ENCODE measurements around the gene MRPL55. TPM values are rescaled to one million over a fixed set of nuclear protein-coding genes. Genes with fewer than 3 reads are reported as not detected.

MRPL55 gene
- total RNA-seq, 1 experiment from 2014 or later = 57.1 TPM

GRCh38 chr1:228148196-228148861 is 39.2 kb upstream of the MRPL55 start:
- ChIA-PET CTCF (no interaction called here), RAD21 (ENCODE audit: low non-redundant PET in 1 of 2, low total read pairs in 2 of 2, uncharacterized antibody in 2 of 2, unreplicated experiment in 2 of 2) (no interaction called here), POLR2A (no interaction called here)
- Histone ChIP-seq H3K4me2 (ENCODE audit: low read length) (no peak overlapping the region), H3K27me3 (ENCODE audit: insufficient read depth, low read length) (no peaks in the 10 kb centered on the region), H3K79me2 (ENCODE audit: insufficient read depth, low read length) (peaks cover 27% of the 10 kb centered on the region), H3K9ac (ENCODE audit: low read length) (no peak overlapping the region), H4K20me1 (ENCODE audit: insufficient read depth) (no peaks in the 10 kb centered on the region), H3K9me2 (ENCODE audit: insufficient read depth) (no peaks in the 10 kb centered on the region), H3K4me3 (replicated peaks in 1 of 2; ENCODE audit: low read depth in 1 of 2, low read length in 2 of 2) (no peak overlapping the region), H3K4me1 (ENCODE audit: control insufficient read depth in 1 of 2, insufficient read depth in 2 of 2, low read length in 2 of 2) (no peaks in the 10 kb centered on the region), H2AFZ (ENCODE audit: low read depth, low read length, poor library complexity, severe bottlenecking) (no peak overlapping the region), H3K36me3 (ENCODE audit: control insufficient read depth in 1 of 2, insufficient read depth in 2 of 2, low read length in 2 of 2) (0 out of 4 replicates have a peak, but pooled peaks cover 0 to 6% of the 10 kb centered on the region in 2 experiments), H3K9me3 (ENCODE audit: control insufficient read depth in 1 of 2, insufficient read depth in 1 of 2, low read depth in 1 of 2, low read length in 2 of 2) (no peaks in the 10 kb centered on the region), H3K27ac (ENCODE audit: low read depth, low read length) (no peak overlapping the region; the same call in 1 of the 2 replicates)
- DNase-seq (ENCODE audit: low read depth, low spot score) (no peak), ATAC-seq (peak; percentile 23; the same call in 1 of the 2 replicates)
- BruUV-seq (replicated peaks) = no TSS peak
- intact Hi-C loops (cut with micrococcal nuclease) = no loop called here
- no peak for TF ChIP-seq FOSL1 (IDR thresholded peaks at IDR 0.05; ENCODE audit: low read depth)
- TF ChIP-seq, protein P1, sequence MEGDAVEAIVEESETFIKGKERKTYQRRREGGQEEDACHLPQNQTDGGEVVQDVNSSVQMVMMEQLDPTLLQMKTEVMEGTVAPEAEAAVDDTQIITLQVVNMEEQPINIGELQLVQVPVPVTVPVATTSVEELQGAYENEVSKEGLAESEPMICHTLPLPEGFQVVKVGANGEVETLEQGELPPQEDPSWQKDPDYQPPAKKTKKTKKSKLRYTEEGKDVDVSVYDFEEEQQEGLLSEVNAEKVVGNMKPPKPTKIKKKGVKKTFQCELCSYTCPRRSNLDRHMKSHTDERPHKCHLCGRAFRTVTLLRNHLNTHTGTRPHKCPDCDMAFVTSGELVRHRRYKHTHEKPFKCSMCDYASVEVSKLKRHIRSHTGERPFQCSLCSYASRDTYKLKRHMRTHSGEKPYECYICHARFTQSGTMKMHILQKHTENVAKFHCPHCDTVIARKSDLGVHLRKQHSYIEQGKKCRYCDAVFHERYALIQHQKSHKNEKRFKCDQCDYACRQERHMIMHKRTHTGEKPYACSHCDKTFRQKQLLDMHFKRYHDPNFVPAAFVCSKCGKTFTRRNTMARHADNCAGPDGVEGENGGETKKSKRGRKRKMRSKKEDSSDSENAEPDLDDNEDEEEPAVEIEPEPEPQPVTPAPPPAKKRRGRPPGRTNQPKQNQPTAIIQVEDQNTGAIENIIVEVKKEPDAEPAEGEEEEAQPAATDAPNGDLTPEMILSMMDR (IDR thresholded peaks at IDR 0.05 in 2 of 3, conservative IDR thresholded peaks at IDR 0.05 in 1 of 3; ENCODE audit: borderline replicate concordance in 1 of 3, insufficient read depth in 1 of 3, low read depth in 2 of 3, low read length in 2 of 3) = 0 out of 6 replicates have a peak, but pooled peaks of 1 of the 3 experiments have one; percentile 10

- H3K4me2 ChIP-seq (ENCODE audit: low read length) = no peak overlapping the region
- H3K36me3 ChIP-seq (ENCODE audit: control insufficient read depth in 1 of 2, insufficient read depth in 2 of 2, low read length in 2 of 2) = 0 out of 4 replicates have a peak, but pooled peaks cover 0 to 6% of the 10 kb centered on the region in 2 experiments
- no peaks in the 10 kb centered on the region for H3K9me2 ChIP-seq (ENCODE audit: insufficient read depth)
- H3K79me2 ChIP-seq (ENCODE audit: insufficient read depth, low read length) = peaks cover 32% of the 10 kb centered on the region
- H4K20me1 ChIP-seq (ENCODE audit: insufficient read depth) = no peaks in the 10 kb centered on the region
- intact Hi-C loops (cut with micrococcal nuclease) = no loop called here
- H3K4me3 ChIP-seq (replicated peaks in 1 of 2; ENCODE audit: low read depth in 1 of 2, low read length in 2 of 2) = no peak overlapping the region
- ChIA-PET CTCF (no interaction called here), POLR2A (no interaction called here), RAD21 (ENCODE audit: low non-redundant PET in 1 of 2, low total read pairs in 2 of 2, uncharacterized antibody in 2 of 2, unreplicated experiment in 2 of 2) (no interaction called here)
- BruUV-seq (replicated peaks) = no TSS peak
- ATAC-seq = no peak
- H3K4me1 ChIP-seq (ENCODE audit: control insufficient read depth in 1 of 2, insufficient read depth in 2 of 2, low read length in 2 of 2) = no peaks in the 10 kb centered on the region; a peak in 1 of 4 replicates
- no peaks in the 10 kb centered on the region for H3K9me3 ChIP-seq (ENCODE audit: control insufficient read depth in 1 of 2, insufficient read depth in 1 of 2, low read depth in 1 of 2, low read length in 2 of 2)
- H3K9ac ChIP-seq (ENCODE audit: low read length) = no peak overlapping the region
- H3K27ac ChIP-seq (ENCODE audit: low read depth, low read length) = no peak overlapping the region
- H3K27me3 ChIP-seq (ENCODE audit: insufficient read depth, low read length) = no peaks in the 10 kb centered on the region
- H2AFZ ChIP-seq (ENCODE audit: low read depth, low read length, poor library complexity, severe bottlenecking) = no peak overlapping the region
- DNase-seq (ENCODE audit: low read depth, low spot score) = no peak
- TF ChIP-seq, protein P2, sequence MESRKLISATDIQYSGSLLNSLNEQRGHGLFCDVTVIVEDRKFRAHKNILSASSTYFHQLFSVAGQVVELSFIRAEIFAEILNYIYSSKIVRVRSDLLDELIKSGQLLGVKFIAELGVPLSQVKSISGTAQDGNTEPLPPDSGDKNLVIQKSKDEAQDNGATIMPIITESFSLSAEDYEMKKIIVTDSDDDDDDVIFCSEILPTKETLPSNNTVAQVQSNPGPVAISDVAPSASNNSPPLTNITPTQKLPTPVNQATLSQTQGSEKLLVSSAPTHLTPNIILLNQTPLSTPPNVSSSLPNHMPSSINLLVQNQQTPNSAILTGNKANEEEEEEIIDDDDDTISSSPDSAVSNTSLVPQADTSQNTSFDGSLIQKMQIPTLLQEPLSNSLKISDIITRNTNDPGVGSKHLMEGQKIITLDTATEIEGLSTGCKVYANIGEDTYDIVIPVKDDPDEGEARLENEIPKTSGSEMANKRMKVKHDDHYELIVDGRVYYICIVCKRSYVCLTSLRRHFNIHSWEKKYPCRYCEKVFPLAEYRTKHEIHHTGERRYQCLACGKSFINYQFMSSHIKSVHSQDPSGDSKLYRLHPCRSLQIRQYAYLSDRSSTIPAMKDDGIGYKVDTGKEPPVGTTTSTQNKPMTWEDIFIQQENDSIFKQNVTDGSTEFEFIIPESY (IDR thresholded peaks at IDR 0.05; ENCODE audit: extremely low read depth, insufficient replicate concordance, low read length) = no peak
- TF ChIP-seq SRF (IDR thresholded peaks at IDR 0.05; ENCODE audit: low read depth) (no peak), EGR1 (IDR thresholded peaks at IDR 0.05; ENCODE audit: low read depth) (no peak), ZFX (IDR thresholded peaks at IDR 0.05) (no peak), POLR2AphosphoS5 (IDR thresholded peaks at IDR 0.05; ENCODE audit: low read depth, low read length) (no peak), ZNF274 (IDR thresholded peaks at IDR 0.05; ENCODE audit: low read depth, low read length) (no peak), JUND (IDR thresholded peaks at IDR 0.05) (no peak), EZH2 (IDR thresholded peaks at IDR 0.05) (no peak), TCF7L2 (IDR thresholded peaks at IDR 0.05; ENCODE audit: borderline replicate concordance, extremely low read depth, insufficient read depth, insufficient read length) (no peak), YY1 (IDR thresholded peaks at IDR 0.05; ENCODE audit: extremely low read depth, insufficient replicate concordance, low read depth, low read length) (no peak)
- TF ChIP-seq, protein P1 (IDR thresholded peaks at IDR 0.05 in 2 of 3, conservative IDR thresholded peaks at IDR 0.05 in 1 of 3; ENCODE audit: borderline replicate concordance in 1 of 3, insufficient read depth in 1 of 3, low read depth in 2 of 3, low read length in 2 of 3) = no peak
Observed at GRCh38 chr1:228147768-228148167, 38.7 kb upstream of the MRPL55 start.

All from HCT116 (cell line).